Measurements from ENCODE around the gene MPZL1.

DNA sequence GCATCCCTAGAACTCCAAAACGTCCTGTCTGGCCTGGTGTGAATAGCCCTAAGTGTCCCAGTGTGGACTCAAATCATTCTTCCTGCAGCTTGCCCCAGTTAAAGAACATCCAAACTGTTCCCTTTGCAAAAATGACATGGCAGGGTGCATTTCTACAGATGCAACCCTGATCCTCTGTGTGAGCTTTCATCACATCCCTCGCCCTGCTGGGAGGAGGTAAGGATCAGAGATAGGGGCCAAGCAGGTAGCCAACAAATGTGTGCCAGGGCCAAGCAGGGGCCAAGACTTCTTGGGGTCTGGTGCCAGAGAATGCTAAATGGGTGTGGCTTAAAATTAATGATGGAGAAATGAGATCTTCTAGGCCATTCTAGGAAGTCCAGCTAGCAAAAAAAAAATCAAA is 27.1 kb upstream of the MPZL1 start:
- TF ChIP-seq, protein P1, sequence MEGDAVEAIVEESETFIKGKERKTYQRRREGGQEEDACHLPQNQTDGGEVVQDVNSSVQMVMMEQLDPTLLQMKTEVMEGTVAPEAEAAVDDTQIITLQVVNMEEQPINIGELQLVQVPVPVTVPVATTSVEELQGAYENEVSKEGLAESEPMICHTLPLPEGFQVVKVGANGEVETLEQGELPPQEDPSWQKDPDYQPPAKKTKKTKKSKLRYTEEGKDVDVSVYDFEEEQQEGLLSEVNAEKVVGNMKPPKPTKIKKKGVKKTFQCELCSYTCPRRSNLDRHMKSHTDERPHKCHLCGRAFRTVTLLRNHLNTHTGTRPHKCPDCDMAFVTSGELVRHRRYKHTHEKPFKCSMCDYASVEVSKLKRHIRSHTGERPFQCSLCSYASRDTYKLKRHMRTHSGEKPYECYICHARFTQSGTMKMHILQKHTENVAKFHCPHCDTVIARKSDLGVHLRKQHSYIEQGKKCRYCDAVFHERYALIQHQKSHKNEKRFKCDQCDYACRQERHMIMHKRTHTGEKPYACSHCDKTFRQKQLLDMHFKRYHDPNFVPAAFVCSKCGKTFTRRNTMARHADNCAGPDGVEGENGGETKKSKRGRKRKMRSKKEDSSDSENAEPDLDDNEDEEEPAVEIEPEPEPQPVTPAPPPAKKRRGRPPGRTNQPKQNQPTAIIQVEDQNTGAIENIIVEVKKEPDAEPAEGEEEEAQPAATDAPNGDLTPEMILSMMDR (IDR thresholded peaks at IDR 0.05): no peak
- TF ChIP-seq POLR2AphosphoS5 (IDR thresholded peaks at IDR 0.05): no peak
